SU-DHL-6 (cell line): ENCODE measurements around the gene POU6F2.

Source experiments
- H2AFZ ChIP-seq: fragments of 200-600 bp; sonication (generic); 2 replicates; pipeline ENCODE4 v1.6.1; 2014; ENCODE audit warnings: low read depth, mild to moderate bottlenecking, moderate library complexity, mixed read lengths, antibody characterized with exemption, low read length; ENCODE audit not compliant: severe bottlenecking
- H3F3A ChIP-seq: fragments of 200-600 bp; shearing (Covaris generic); 2 replicates; pipeline ENCODE4 v1.6.0; 2016; ENCODE audit warnings: antibody characterized with exemption, mild to moderate bottlenecking; ENCODE audit not compliant: insufficient read depth
- H3K27ac ChIP-seq: fragments of 200-600 bp; sonication (generic); 2 replicates; pipeline ENCODE4 v1.5.1; 2016; ENCODE audit warnings: low read depth, mild to moderate bottlenecking, low read length, moderate library complexity, mixed read lengths
- H3K27me3 ChIP-seq: fragments of 200-600 bp; sonication (generic), shearing (Covaris generic); 2 replicates; pipeline ENCODE4 v1.6.0; 2014; ENCODE audit warnings: mild to moderate bottlenecking, low read length
- H3K36me3 ChIP-seq: fragments of 200-600 bp; sonication (generic); 2 replicates; pipeline ENCODE4 v1.6.1; 2014; ENCODE audit warnings: mild to moderate bottlenecking, low read length, mixed read lengths
- H3K4me2 ChIP-seq: fragments of 300-600, 200-600 bp; shearing (Covaris generic), sonication (generic); 2 replicates; pipeline ENCODE4 v1.6.0; 2014; ENCODE audit warnings: low read length, low read depth, mild to moderate bottlenecking; ENCODE audit not compliant: poor library complexity, severe bottlenecking
- H3K4me3 ChIP-seq: fragments of 200-600 bp; sonication (generic); 2 replicates; pipeline ENCODE4 v1.5.1; 2014; ENCODE audit warnings: antibody characterized with exemption, low read length, mild to moderate bottlenecking, mixed read lengths; ENCODE audit not compliant: insufficient read depth, poor library complexity, severe bottlenecking
- H3K79me2 ChIP-seq: fragments of 200-600 bp; sonication (generic); 2 replicates; pipeline ENCODE4 v1.6.1; 2014; ENCODE audit warnings: mild to moderate bottlenecking, low read length, moderate library complexity; ENCODE audit not compliant: insufficient read depth
- H3K9ac ChIP-seq: fragments of 200-600 bp; sonication (generic); 2 replicates; pipeline ENCODE4 v1.7.0; 2014; ENCODE audit warnings: mild to moderate bottlenecking, low read length
- H3K9me2 ChIP-seq: fragments of 200-600 bp; sonication (generic); replicated peaks from 2 replicates; pipeline ENCODE4 v1.6.1; 2014; ENCODE audit warnings: low read length; ENCODE audit not compliant: insufficient read depth
- H3K9me3 ChIP-seq: fragments of 200-600 bp; sonication (generic); 2 replicates; pipeline ENCODE4 v1.6.1; 2014; ENCODE audit warnings: low read length, mixed read lengths; ENCODE audit not compliant: insufficient read depth
- H4K20me1 ChIP-seq: fragments of 200-600 bp; sonication (generic); 2 replicates; pipeline ENCODE4 v1.6.1; 2014; ENCODE audit warnings: low read depth, mild to moderate bottlenecking, antibody characterized with exemption, low read length, moderate library complexity, mixed read lengths
- CTCF ChIP-seq: fragments of 200-600 bp; sonication (generic); IDR thresholded peaks from one replicate; pipeline ENCODE4 v1.5.1; 2017; ENCODE audit warnings: antibody characterized with exemption, mild to moderate bottlenecking, low read length, moderate library complexity; ENCODE audit not compliant: insufficient read depth, poor library complexity, severe bottlenecking
- EZH2phosphoT487 ChIP-seq: fragments of 200-600 bp; sonication (generic), shearing (Covaris generic); conservative IDR thresholded peaks from 2 replicates; pipeline ENCODE4 v1.6.1; 2018; ENCODE audit warnings: mild to moderate bottlenecking, antibody characterized with exemption, low read length, moderate library complexity, mixed read lengths

Gene POU6F2

DNA sequence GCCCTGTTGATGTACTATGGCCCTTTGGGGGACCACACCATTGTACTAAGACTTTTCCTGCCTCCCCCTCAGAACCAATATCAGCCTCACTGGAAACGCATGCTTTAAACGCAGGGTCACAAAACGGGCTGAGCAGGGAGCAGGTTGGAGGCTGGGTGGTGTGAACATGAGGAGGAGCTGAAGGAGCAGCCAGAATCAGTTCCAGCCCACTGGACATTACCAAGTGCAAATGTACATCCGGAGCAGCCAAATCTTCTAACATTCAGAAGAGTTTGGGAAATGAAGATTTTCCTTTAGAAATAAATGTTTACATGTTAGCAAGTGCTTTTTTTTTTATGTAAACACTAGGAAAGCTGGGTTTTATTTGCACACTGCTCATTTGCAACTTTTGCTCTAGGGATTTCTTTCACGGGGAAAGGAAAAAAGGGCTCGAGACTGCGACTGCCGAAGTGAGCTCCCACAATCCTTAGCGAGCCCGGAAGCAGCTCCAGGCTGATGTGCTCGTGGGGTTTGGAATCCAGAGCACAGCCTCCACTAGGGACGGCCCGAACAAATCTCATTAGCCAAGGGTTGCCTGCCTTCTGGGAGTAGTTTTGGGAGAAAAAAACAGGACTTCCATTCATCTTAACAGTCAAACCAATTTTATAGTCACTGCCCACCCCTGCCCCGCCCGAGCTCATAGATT, 480.5 kb downstream of the POU6F2 start:
- Histone ChIP-seq H3K9ac (no peak overlapping the region), H3K9me2 (no peaks in the 10 kb centered on the region), H3F3A (no peaks in the 10 kb centered on the region), H3K79me2 (no peaks in the 10 kb centered on the region), H4K20me1 (no peaks in the 10 kb centered on the region), H3K4me3 (no peak overlapping the region), H3K27ac (no peak overlapping the region), H2AFZ (no peak overlapping the region), H3K9me3 (no peaks in the 10 kb centered on the region), H3K36me3 (no peaks in the 10 kb centered on the region), H3K27me3 (peaks cover 2% of the 10 kb centered on the region; the same call in 1 of the 2 replicates), H3K4me2 (no peak overlapping the region)
- TF ChIP-seq EZH2phosphoT487 (no peak), CTCF (no peak)

GRCh38 chr7:39459636-39460035, 481.9 kb downstream of the POU6F2 start:
- Histone ChIP-seq H3K9ac (no peak overlapping the region), H3K4me2 (no peak overlapping the region), H3K4me3 (no peak overlapping the region), H3K36me3 (no peaks in the 10 kb centered on the region), H3K9me2 (no peaks in the 10 kb centered on the region), H3K27me3 (peaks cover 2% of the 10 kb centered on the region; the same call in 1 of the 2 replicates), H3K9me3 (no peaks in the 10 kb centered on the region), H2AFZ (no peak overlapping the region), H3K27ac (no peak overlapping the region), H3K79me2 (no peaks in the 10 kb centered on the region), H3F3A (no peaks in the 10 kb centered on the region), H4K20me1 (no peaks in the 10 kb centered on the region)
- TF ChIP-seq CTCF (no peak), EZH2phosphoT487 (no peak)

GRCh38 chr7:39460486-39460885, 482.8 kb downstream of the POU6F2 start:
- Histone ChIP-seq H4K20me1 (no peaks in the 10 kb centered on the region), H3K36me3 (no peaks in the 10 kb centered on the region), H3K4me3 (no peak overlapping the region), H3K9me3 (no peaks in the 10 kb centered on the region), H2AFZ (no peak overlapping the region), H3K79me2 (no peaks in the 10 kb centered on the region), H3K4me2 (no peak overlapping the region), H3K27ac (no peak overlapping the region), H3K27me3 (no peaks in the 10 kb centered on the region; the same call in 1 of the 2 replicates), H3K9ac (no peak overlapping the region), H3K9me2 (no peaks in the 10 kb centered on the region), H3F3A (no peaks in the 10 kb centered on the region)
- TF ChIP-seq EZH2phosphoT487: no peak
- no peak for TF ChIP-seq CTCF
